CD4-positive, alpha-beta T cell (primary cell): Measurements from ENCODE around the gene COL18A1. TPM values are rescaled to one million over a fixed set of nuclear protein-coding genes. Genes with fewer than 3 reads are reported as not detected.

Source experiments
- ATAC-seq: fragments of 200-7000 bp; cut with Tn5 transposase; one replicate; pipeline ENCODE4 v1.10.0; 2022; ENCODE audit warnings: mild to moderate bottlenecking; ENCODE audit not compliant: poor library complexity
- CTCF ChIA-PET: fragments of 350-600 bp; sonication (Branson Sonifier 250); formaldehyde crosslinking; loops from one replicate; lab custom pipeline; 2021; ENCODE audit warnings: antibody characterized with exemption, inconsistent platforms; lab: Charles Lee
- POLR2A ChIA-PET: fragments of 350-600 bp; sonication (Branson Sonifier 250); formaldehyde crosslinking; loops from one replicate; lab custom pipeline; 2021; ENCODE audit warnings: antibody characterized with exemption, inconsistent platforms; lab: Charles Lee
- DNase-seq, 14 experiments: peaks; one replicate each; pipeline ENCODE4 v3.0.0-alpha.2; 2013 to 2020; ENCODE audit warnings: mixed read lengths in 2 of 14
- H3K27ac ChIP-seq, 2 donors: one replicate each; pipeline versions ENCODE4 v1.5.1 to v1.7.0; 2013; ENCODE audit warnings: low read length in 2 of 2, low read depth in 1 of 2, mild to moderate bottlenecking in 1 of 2
- H3K27me3 ChIP-seq, 2 experiments: 1 replicate in 1 of 2; 2 replicates in 1 of 2; pipeline versions ENCODE4 v1.6.1 to v1.7.0; 2013; ENCODE audit warnings: low read length in 2 of 2, control low read depth in 1 of 2, mild to moderate bottlenecking in 1 of 2, moderate library complexity in 1 of 2; ENCODE audit not compliant: insufficient read depth in 2 of 2, control insufficient read depth in 1 of 2
- H3K36me3 ChIP-seq: one replicate; pipeline ENCODE4 v1.6.1; 2013; ENCODE audit warnings: low read length, control low read depth; ENCODE audit not compliant: insufficient read depth
- H3K4me1 ChIP-seq: one replicate; pipeline ENCODE4 v1.6.1; 2013; ENCODE audit warnings: low read length, control low read depth; ENCODE audit not compliant: insufficient read depth
- H3K4me3 ChIP-seq: one replicate; pipeline ENCODE4 v1.5.1; 2013; ENCODE audit warnings: mild to moderate bottlenecking, low read length, moderate library complexity
- H3K9me3 ChIP-seq, 2 experiments: 1 replicate in 1 of 2; 2 replicates in 1 of 2; pipeline versions ENCODE4 v1.6.1 to v1.7.0; 2013; ENCODE audit warnings: low read length in 2 of 2, mild to moderate bottlenecking in 2 of 2, control low read depth in 1 of 2, moderate library complexity in 1 of 2; ENCODE audit not compliant: control insufficient read depth in 1 of 2, insufficient read depth in 1 of 2
- H3K27ac Mint-ChIP-seq: one replicate; pipeline ENCODE4 v1.8.0; 2020; ENCODE audit warnings: mixed read lengths
- H3K27me3 Mint-ChIP-seq: one replicate; pipeline ENCODE4 v1.8.0; 2021; ENCODE audit warnings: mixed read lengths
- H3K36me3 Mint-ChIP-seq: one replicate; pipeline ENCODE4 v1.8.0; 2021; ENCODE audit warnings: low read depth, mixed read lengths
- H3K4me1 Mint-ChIP-seq: one replicate; pipeline ENCODE4 v1.8.0; 2021; ENCODE audit warnings: low read depth, mixed read lengths
- H3K4me3 Mint-ChIP-seq: one replicate; pipeline ENCODE4 v1.8.0; 2020; ENCODE audit warnings: mild to moderate bottlenecking, mixed read lengths
- H3K9me3 Mint-ChIP-seq: one replicate; pipeline ENCODE4 v1.8.0; 2020; ENCODE audit warnings: mixed read lengths
- CTCF ChIP-seq: fragments of 200-600 bp; IDR thresholded peaks from one replicate; pipeline ENCODE4 v1.8.0; 2022; ENCODE audit warnings: antibody characterized with exemption, mild to moderate bottlenecking
- intact Hi-C, 2 experiments: fragments of 100-400 bp; cut with DNase I in 1 of 2; cut with micrococcal nuclease in 1 of 2; formaldehyde crosslinking; loops; one replicate each; pipeline versions ENCODE4 v1.15.1 to v1.9.0; 2023 to 2025; cut with DNase I, micrococcal nuclease
- total RNA-seq, 174 experiments: library from RNA in 2 of 174; stranded (reverse) in 2 of 174; gene quantifications; one replicate each; pipeline ENCODE4 v1.2.3 and lab custom pipeline; 2021 to 2026

The COL18A1 gene
- total RNA-seq, 2 experiments from 2014 or later: 15.2 to 16.0 TPM

GRCh38 chr21:45506836-45507522, 102.0 kb downstream of the COL18A1 start:
- ChIA-PET CTCF (no interaction called here), POLR2A (no interaction called here)
- DNase-seq: no peak
- Histone ChIP-seq H3K4me1 (no peaks in the 10 kb centered on the region), H3K36me3 (no peaks in the 10 kb centered on the region), H3K27ac (no peak overlapping the region), H3K4me3 (no peak overlapping the region), H3K9me3 (no peaks in the 10 kb centered on the region), H3K27me3 (no peaks in the 10 kb centered on the region)
- ATAC-seq: no peak
- no peak for TF ChIP-seq CTCF
- no peaks in the 10 kb centered on the region for H3K4me1 Mint-ChIP-seq
- intact Hi-C loops: no loop called here
- H3K9me3 Mint-ChIP-seq: no peaks in the 10 kb centered on the region
- no peaks in the 10 kb centered on the region for H3K27me3 Mint-ChIP-seq
- H3K36me3 Mint-ChIP-seq: no peaks in the 10 kb centered on the region
- H3K4me3 Mint-ChIP-seq: no peak overlapping the region
- H3K27ac Mint-ChIP-seq: no peak overlapping the region

DNA sequence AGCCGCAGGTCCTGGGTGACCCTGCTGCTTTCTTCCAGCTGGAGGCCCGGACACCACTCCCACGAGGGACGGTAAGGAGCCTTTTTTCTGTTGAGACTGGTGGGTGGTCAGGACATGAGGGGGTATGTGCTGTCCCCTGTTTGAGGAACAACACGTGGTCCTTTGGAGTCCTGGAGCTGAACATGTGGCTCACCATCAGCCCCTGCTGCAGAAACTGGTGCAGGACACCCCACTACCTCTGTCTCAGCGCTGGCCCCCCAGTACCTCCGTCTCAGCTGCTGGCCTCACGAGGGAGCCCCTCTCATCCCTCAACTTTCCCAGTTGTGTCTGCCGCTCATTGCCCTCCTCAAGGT, 102.5 kb downstream of the COL18A1 start:
- POLR2A ChIA-PET: no interaction called here
- H3K36me3 ChIP-seq: no peaks in the 10 kb centered on the region
- CTCF ChIA-PET: no interaction called here
- H3K27ac Mint-ChIP-seq: no peak overlapping the region
- H3K9me3 ChIP-seq: no peaks in the 10 kb centered on the region
- no peaks in the 10 kb centered on the region for H3K4me1 Mint-ChIP-seq
- no peak overlapping the region for H3K27ac ChIP-seq
- H3K9me3 Mint-ChIP-seq: no peaks in the 10 kb centered on the region
- DNase-seq (no peak), ATAC-seq (no peak)
- intact Hi-C loops: no loop called here
- H3K4me1 ChIP-seq: no peaks in the 10 kb centered on the region
- no peaks in the 10 kb centered on the region for H3K27me3 Mint-ChIP-seq
- H3K36me3 Mint-ChIP-seq: no peaks in the 10 kb centered on the region
- no peaks in the 10 kb centered on the region for H3K27me3 ChIP-seq
- no peak overlapping the region for H3K4me3 ChIP-seq
- no peak for TF ChIP-seq CTCF
- H3K4me3 Mint-ChIP-seq: no peak overlapping the region

- Histone ChIP-seq H3K36me3 (peaks cover 2% of the 10 kb centered on the region), H3K9me3 (no peaks in the 10 kb centered on the region), H3K27me3 (no peaks in the 10 kb centered on the region), H3K27ac (no peak overlapping the region), H3K4me1 (no peaks in the 10 kb centered on the region), H3K4me3 (no peak overlapping the region)
- Mint-ChIP-seq H3K4me3 (no peak overlapping the region), H3K27me3 (no peaks in the 10 kb centered on the region), H3K36me3 (no peaks in the 10 kb centered on the region), H3K4me1 (no peaks in the 10 kb centered on the region), H3K27ac (no peak overlapping the region), H3K9me3 (no peaks in the 10 kb centered on the region)
- no peak for TF ChIP-seq CTCF
- POLR2A ChIA-PET: no interaction called here
- no peak for DNase-seq
- intact Hi-C loops: no loop called here
- CTCF ChIA-PET: no interaction called here
- no peak for ATAC-seq
These were observed 103.0 kb downstream of the COL18A1 start for GRCh38 chr21:45507888-45508508.
